ENCODE data around the gene ADCY5.

The ADCY5 gene

DNA sequence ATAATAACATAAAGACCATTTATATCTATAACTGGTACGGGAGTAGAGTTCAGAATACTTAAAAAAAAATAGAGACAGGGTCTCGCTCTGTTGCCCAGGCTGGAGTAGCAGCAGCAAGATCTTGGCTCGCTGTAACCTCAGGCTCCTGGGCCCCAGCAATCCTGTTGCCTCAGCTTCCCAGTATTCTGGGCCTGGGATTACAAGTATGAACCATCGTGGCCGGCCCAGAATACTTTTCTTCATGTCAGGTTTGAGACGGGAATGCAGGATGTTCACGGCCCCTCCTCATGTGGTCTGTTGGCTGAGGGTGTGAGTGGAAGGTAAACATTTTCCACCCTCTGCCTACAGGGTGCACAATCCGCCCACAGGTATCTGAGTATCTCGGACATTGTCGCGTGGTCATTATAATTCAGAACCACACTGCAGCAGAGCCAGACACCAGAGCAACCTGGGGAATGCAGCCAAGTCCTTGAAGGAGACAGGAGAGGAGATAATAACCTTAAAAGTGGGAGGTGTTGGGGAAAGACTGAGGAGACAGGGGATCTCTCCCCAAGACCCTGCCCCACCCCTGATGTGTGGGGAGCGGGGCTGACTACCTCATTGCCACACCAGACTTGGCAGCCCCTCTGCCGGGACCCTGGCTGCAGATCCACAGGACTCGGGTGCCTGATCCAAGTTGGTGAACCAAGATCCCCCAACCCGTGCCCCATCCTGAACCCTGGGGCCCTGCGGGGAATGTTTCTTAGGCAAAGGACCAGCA lies 106.8 kb downstream of the ADCY5 start:
- H2BK5ac ChIP-seq (ENCODE audit: low read length), result no peak overlapping the region
- H3K36me3 ChIP-seq (ENCODE audit: control insufficient read depth, insufficient read depth, low read length), result no peaks in the 10 kb centered on the region
- no peak overlapping the region for H3K18ac ChIP-seq (ENCODE audit: low read length)
- DNase-seq, result no peak
- no CpG with 5 or more reads among the region's 16 CpGs for WGBS (ENCODE audit: extremely low coverage, insufficient coverage, low lambda C conversion rate)
- no peak overlapping the region for H3K9ac ChIP-seq (ENCODE audit: low read length)
- peaks cover 3% of the 10 kb centered on the region for H3K4me1 ChIP-seq (ENCODE audit: control insufficient read depth, low read depth, low read length)
- no peak overlapping the region for H4K5ac ChIP-seq (ENCODE audit: low read length)
- H2AK5ac ChIP-seq (ENCODE audit: low read length), result no peak overlapping the region
- H3K56ac ChIP-seq (ENCODE audit: low read length), result no peak overlapping the region
- H3K27ac ChIP-seq (ENCODE audit: low read depth, low read length), result no peak overlapping the region
- no peak overlapping the region for H3K4ac ChIP-seq (ENCODE audit: low read depth, low read length)
- no peak overlapping the region for H3K4me2 ChIP-seq (ENCODE audit: low read length)
- no peak overlapping the region for H3K23ac ChIP-seq (ENCODE audit: low read length)
- H4K8ac ChIP-seq (ENCODE audit: low read depth, low read length), result no peak overlapping the region
- no peaks in the 10 kb centered on the region for H3K27me3 ChIP-seq (ENCODE audit: insufficient read depth, low read length, poor library complexity)
- H2BK120ac ChIP-seq (ENCODE audit: low read depth, low read length), result no peak overlapping the region
- no peak overlapping the region for H3K4me3 ChIP-seq (ENCODE audit: low read length)
- H3K79me2 ChIP-seq (ENCODE audit: control insufficient read depth, insufficient read depth, low read length), result no peaks in the 10 kb centered on the region
- no peaks in the 10 kb centered on the region for H3K79me1 ChIP-seq (ENCODE audit: low read length)
- no peak overlapping the region for H2BK15ac ChIP-seq (replicated peaks; ENCODE audit: low read depth)

DNA sequence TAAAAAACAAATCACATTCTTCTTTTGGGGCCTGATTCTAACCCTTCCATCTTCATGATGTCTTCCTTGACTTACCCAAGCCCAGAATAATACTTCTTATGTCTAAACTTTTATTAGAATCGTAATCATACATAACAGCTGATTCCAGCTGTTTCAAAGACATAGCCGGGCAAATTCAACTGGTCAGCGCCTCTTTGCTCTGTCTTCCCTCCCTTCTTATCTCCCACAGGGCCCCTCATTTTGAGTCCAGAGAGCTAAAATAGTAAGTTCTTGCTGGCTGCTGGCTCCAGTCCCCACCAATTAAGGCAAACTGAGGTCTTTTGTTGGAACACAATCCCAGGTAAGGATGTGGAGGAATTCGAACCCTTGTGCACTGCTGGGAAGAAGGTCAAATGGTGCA lies 108.6 kb downstream of the ADCY5 start:
- no peaks in the 10 kb centered on the region for H3K79me1 ChIP-seq (ENCODE audit: low read length)
- H3K79me2 ChIP-seq (ENCODE audit: control insufficient read depth, insufficient read depth, low read length), result no peaks in the 10 kb centered on the region
- H3K4me2 ChIP-seq (ENCODE audit: low read length), result no peak overlapping the region
- H3K23ac ChIP-seq (ENCODE audit: low read length), result no peak overlapping the region
- peaks cover 3% of the 10 kb centered on the region for H3K4me1 ChIP-seq (ENCODE audit: control insufficient read depth, low read depth, low read length)
- H3K27me3 ChIP-seq (ENCODE audit: insufficient read depth, low read length, poor library complexity), result no peaks in the 10 kb centered on the region
- H3K27ac ChIP-seq (ENCODE audit: low read depth, low read length), result no peak overlapping the region
- DNase-seq, result no peak
- no peaks in the 10 kb centered on the region for H3K36me3 ChIP-seq (ENCODE audit: control insufficient read depth, insufficient read depth, low read length)
- H3K4me3 ChIP-seq (ENCODE audit: low read length), result no peak overlapping the region
- no peak overlapping the region for H4K5ac ChIP-seq (ENCODE audit: low read length)
- no peak overlapping the region for H3K4ac ChIP-seq (ENCODE audit: low read depth, low read length)
- H2AK5ac ChIP-seq (ENCODE audit: low read length), result no peak overlapping the region
- H4K8ac ChIP-seq (ENCODE audit: low read depth, low read length), result no peak overlapping the region
- no CpG with 5 or more reads among the region's 4 CpGs for whole genome bisulfite sequencing (ENCODE audit: extremely low coverage, insufficient coverage, low lambda C conversion rate)
- no peak overlapping the region for H2BK15ac ChIP-seq (replicated peaks; ENCODE audit: low read depth)
- H3K18ac ChIP-seq (ENCODE audit: low read length), result no peak overlapping the region
- no peak overlapping the region for H2BK5ac ChIP-seq (ENCODE audit: low read length)
- H2BK120ac ChIP-seq (ENCODE audit: low read depth, low read length), result no peak overlapping the region
- H3K56ac ChIP-seq (ENCODE audit: low read length), result no peak overlapping the region
- no peak overlapping the region for H3K9ac ChIP-seq (ENCODE audit: low read length)

DNA sequence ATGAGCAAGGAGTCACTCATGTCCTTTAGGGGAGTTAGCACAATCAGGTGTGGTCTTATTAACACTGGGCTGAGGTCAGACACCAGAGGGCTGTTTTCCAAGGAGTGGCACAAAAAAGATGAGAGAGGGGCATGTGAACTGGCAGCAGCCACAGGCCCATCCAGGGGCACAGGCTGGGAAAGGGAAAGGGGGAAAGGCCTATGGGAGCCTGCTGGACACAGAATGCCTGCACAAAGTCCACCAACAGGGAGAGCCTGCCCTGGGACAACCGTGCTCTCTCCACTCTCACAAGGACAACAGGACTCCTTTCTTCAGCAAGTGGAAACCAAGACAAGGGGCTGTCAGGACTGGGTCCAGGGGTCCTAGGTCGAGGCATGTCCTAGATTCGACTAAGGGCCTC lies 109.6 kb downstream of the ADCY5 start:
- Histone ChIP-seq H3K27ac (ENCODE audit: low read depth, low read length) (no peak overlapping the region), H3K36me3 (ENCODE audit: control insufficient read depth, insufficient read depth, low read length) (no peaks in the 10 kb centered on the region), H4K8ac (ENCODE audit: low read depth, low read length) (no peak overlapping the region), H3K18ac (ENCODE audit: low read length) (no peak overlapping the region), H2BK5ac (ENCODE audit: low read length) (no peak overlapping the region), H3K27me3 (ENCODE audit: insufficient read depth, low read length, poor library complexity) (no peaks in the 10 kb centered on the region), H3K23ac (ENCODE audit: low read length) (no peak overlapping the region), H2BK120ac (ENCODE audit: low read depth, low read length) (no peak overlapping the region), H4K5ac (ENCODE audit: low read length) (no peak overlapping the region), H2AK5ac (ENCODE audit: low read length) (no peak overlapping the region), H3K4ac (ENCODE audit: low read depth, low read length) (no peak overlapping the region), H3K4me3 (ENCODE audit: low read length) (no peak overlapping the region), H3K4me1 (ENCODE audit: control insufficient read depth, low read depth, low read length) (peaks cover under 1% of the 10 kb centered on the region), H3K79me1 (ENCODE audit: low read length) (no peaks in the 10 kb centered on the region), H2BK15ac (replicated peaks; ENCODE audit: low read depth) (no peak overlapping the region), H3K4me2 (ENCODE audit: low read length) (no peak overlapping the region), H3K9ac (ENCODE audit: low read length) (no peak overlapping the region), H3K56ac (ENCODE audit: low read length) (no peak overlapping the region), H3K79me2 (ENCODE audit: control insufficient read depth, insufficient read depth, low read length) (no peaks in the 10 kb centered on the region)
- DNase-seq, result no peak
- no CpG with 5 or more reads among the region's 3 CpGs for WGBS (ENCODE audit: extremely low coverage, insufficient coverage, low lambda C conversion rate)

DNA sequence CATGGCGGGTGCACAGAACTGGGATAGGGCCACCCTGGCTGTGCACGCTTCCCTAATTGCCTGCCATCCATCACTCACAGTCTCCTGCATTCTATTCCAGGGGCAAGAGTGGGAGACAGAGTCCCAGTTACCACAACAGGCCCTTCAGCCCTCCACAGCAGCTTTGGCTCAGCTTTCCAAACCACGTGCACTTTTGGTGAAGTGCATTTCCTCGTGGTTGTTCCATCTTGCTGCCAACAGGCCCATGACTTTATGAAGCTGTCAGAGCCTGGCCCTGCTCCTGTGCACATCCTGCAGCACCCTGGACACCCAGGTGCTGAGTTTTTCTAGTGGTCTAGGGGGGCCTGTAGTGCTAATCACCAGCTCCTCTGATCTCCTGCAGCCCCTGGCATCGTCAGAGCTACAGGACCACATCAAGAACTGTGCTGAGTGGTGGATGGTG lies 110.2 kb downstream of the ADCY5 start:
- Histone ChIP-seq H4K8ac (ENCODE audit: low read depth, low read length) (no peak overlapping the region), H3K79me1 (ENCODE audit: low read length) (no peaks in the 10 kb centered on the region), H3K36me3 (ENCODE audit: control insufficient read depth, insufficient read depth, low read length) (no peaks in the 10 kb centered on the region), H3K79me2 (ENCODE audit: control insufficient read depth, insufficient read depth, low read length) (no peaks in the 10 kb centered on the region), H3K4me2 (ENCODE audit: low read length) (no peak overlapping the region), H3K23ac (ENCODE audit: low read length) (no peak overlapping the region), H3K27ac (ENCODE audit: low read depth, low read length) (no peak overlapping the region), H3K4me1 (ENCODE audit: control insufficient read depth, low read depth, low read length) (no peaks in the 10 kb centered on the region), H3K27me3 (ENCODE audit: insufficient read depth, low read length, poor library complexity) (no peaks in the 10 kb centered on the region), H3K18ac (ENCODE audit: low read length) (no peak overlapping the region), H2BK5ac (ENCODE audit: low read length) (no peak overlapping the region), H4K5ac (ENCODE audit: low read length) (no peak overlapping the region), H3K9ac (ENCODE audit: low read length) (no peak overlapping the region), H2BK15ac (replicated peaks; ENCODE audit: low read depth) (no peak overlapping the region), H2BK120ac (ENCODE audit: low read depth, low read length) (no peak overlapping the region), H3K4ac (ENCODE audit: low read depth, low read length) (no peak overlapping the region), H3K4me3 (ENCODE audit: low read length) (no peak overlapping the region), H3K56ac (ENCODE audit: low read length) (no peak overlapping the region), H2AK5ac (ENCODE audit: low read length) (no peak overlapping the region)
- WGBS (ENCODE audit: extremely low coverage, insufficient coverage, low lambda C conversion rate), result no CpG with 5 or more reads among the region's 5 CpGs
- DNase-seq, result no peak

DNA sequence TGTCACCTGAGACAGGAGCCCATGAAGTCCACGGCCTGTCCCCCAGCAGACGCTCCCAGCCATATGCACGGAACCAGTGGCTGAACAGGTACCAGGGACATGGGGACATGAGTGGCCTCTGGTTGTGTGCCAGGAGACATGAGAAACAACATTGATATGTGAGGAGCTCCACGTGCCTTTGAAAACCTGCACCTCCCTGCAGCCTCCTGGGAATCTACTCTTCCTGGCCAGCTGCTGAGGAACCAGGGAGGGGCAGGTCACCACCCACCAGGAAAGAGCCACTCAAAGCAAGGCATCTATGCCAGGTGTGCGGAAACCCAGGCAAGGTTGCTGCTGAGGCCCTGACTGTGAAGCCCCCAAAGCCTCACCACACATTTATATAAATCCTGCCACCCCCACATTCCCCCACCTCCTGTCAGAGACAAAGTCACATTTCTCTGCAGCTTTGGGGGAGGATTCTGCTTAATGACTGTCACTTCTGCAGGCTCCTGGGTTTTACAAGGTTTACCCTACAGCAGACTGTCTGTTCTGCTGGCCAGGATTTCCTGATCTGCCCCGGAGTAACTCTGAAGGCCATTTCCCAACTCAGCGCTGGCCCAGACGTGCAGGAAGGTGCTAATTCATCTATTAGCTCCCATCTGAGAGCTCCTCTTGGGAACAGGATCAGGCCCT lies 110.8 kb downstream of the ADCY5 start:
- Histone ChIP-seq H3K4me3 (ENCODE audit: low read length) (no peak overlapping the region), H2BK5ac (ENCODE audit: low read length) (no peak overlapping the region), H3K23ac (ENCODE audit: low read length) (no peak overlapping the region), H2BK15ac (replicated peaks; ENCODE audit: low read depth) (no peak overlapping the region), H3K79me1 (ENCODE audit: low read length) (no peaks in the 10 kb centered on the region), H3K9ac (ENCODE audit: low read length) (no peak overlapping the region), H4K8ac (ENCODE audit: low read depth, low read length) (no peak overlapping the region), H3K56ac (ENCODE audit: low read length) (no peak overlapping the region), H3K4ac (ENCODE audit: low read depth, low read length) (no peak overlapping the region), H3K4me2 (ENCODE audit: low read length) (no peak overlapping the region), H4K5ac (ENCODE audit: low read length) (no peak overlapping the region), H3K79me2 (ENCODE audit: control insufficient read depth, insufficient read depth, low read length) (no peaks in the 10 kb centered on the region), H2AK5ac (ENCODE audit: low read length) (no peak overlapping the region), H3K18ac (ENCODE audit: low read length) (no peak overlapping the region), H3K36me3 (ENCODE audit: control insufficient read depth, insufficient read depth, low read length) (no peaks in the 10 kb centered on the region), H3K27me3 (ENCODE audit: insufficient read depth, low read length, poor library complexity) (no peaks in the 10 kb centered on the region), H3K4me1 (ENCODE audit: control insufficient read depth, low read depth, low read length) (no peaks in the 10 kb centered on the region), H2BK120ac (ENCODE audit: low read depth, low read length) (no peak overlapping the region), H3K27ac (ENCODE audit: low read depth, low read length) (no peak overlapping the region)
- no CpG with 5 or more reads among the region's 8 CpGs for WGBS (ENCODE audit: extremely low coverage, insufficient coverage, low lambda C conversion rate)
- DNase-seq, result no peak
